ENCODE results near the gene SLC46A3.
"Not testable (repeated sequence)": the region's sequence is repeated elsewhere in the genome, so short reads cannot be mapped to it uniquely, and the experiment has no call there.

SLC46A3 gene

GRCh38 chr13:28707629-28708427 lies 10.9 kb downstream of the SLC46A3 start:
- H3K4me1 ChIP-seq (ENCODE audit: control insufficient read depth, insufficient read depth, low read length): no peaks in the 10 kb centered on the region
- H3K27ac ChIP-seq (ENCODE audit: low read length): no peak overlapping the region
- DNase-seq (ENCODE audit: low read depth, low spot score): no peak

GRCh38 chr13:28705461-28706083 lies 13.2 kb downstream of the SLC46A3 start:
- DNase-seq (ENCODE audit: low read depth, low spot score): no peak
- Histone ChIP-seq H3K4me1 (ENCODE audit: control insufficient read depth, insufficient read depth, low read length) (no peaks in the 10 kb centered on the region), H3K27ac (ENCODE audit: low read length) (no peak overlapping the region), H3K9me3 (ENCODE audit: control insufficient read depth, insufficient read depth, low read length) (no peaks in the 10 kb centered on the region), H3K36me3 (ENCODE audit: control insufficient read depth, insufficient read depth, low read length) (no peaks in the 10 kb centered on the region), H3K27me3 (ENCODE audit: control insufficient read depth, insufficient read depth, low read length) (no peaks in the 10 kb centered on the region), H3K4me3 (ENCODE audit: low read length) (no peak overlapping the region)
- WGBS (ENCODE audit: insufficient coverage, insufficient read length): no CpG with 5 or more reads among the region's 5 CpGs

More at GRCh38 chr13:28707629-28708427, 10.9 kb downstream of the SLC46A3 start:
- H3K27me3 ChIP-seq (ENCODE audit: control insufficient read depth, insufficient read depth, low read length): no peaks in the 10 kb centered on the region
- no peaks in the 10 kb centered on the region for H3K9me3 ChIP-seq (ENCODE audit: control insufficient read depth, insufficient read depth, low read length)
- no CpG with 5 or more reads among the region's 5 CpGs for WGBS (ENCODE audit: insufficient coverage, insufficient read length)
- no peaks in the 10 kb centered on the region for H3K36me3 ChIP-seq (ENCODE audit: control insufficient read depth, insufficient read depth, low read length)
- H3K4me3 ChIP-seq (ENCODE audit: low read length): no peak overlapping the region

- Histone ChIP-seq H3K4me3 (ENCODE audit: low read length) (no peak overlapping the region), H3K36me3 (ENCODE audit: control insufficient read depth, insufficient read depth, low read length) (no peaks in the 10 kb centered on the region), H3K4me1 (ENCODE audit: control insufficient read depth, insufficient read depth, low read length) (no peaks in the 10 kb centered on the region), H3K27me3 (ENCODE audit: control insufficient read depth, insufficient read depth, low read length) (no peaks in the 10 kb centered on the region), H3K27ac (ENCODE audit: low read length) (no peak overlapping the region), H3K9me3 (ENCODE audit: control insufficient read depth, insufficient read depth, low read length) (no peaks in the 10 kb centered on the region)
- no peak for DNase-seq (ENCODE audit: low read depth, low spot score)
Observed at GRCh38 chr13:28704919-28705318, 13.9 kb downstream of the SLC46A3 start.

- Histone ChIP-seq H3K36me3 (ENCODE audit: control insufficient read depth, insufficient read depth, low read length) (no peaks in the 10 kb centered on the region), H3K27me3 (ENCODE audit: control insufficient read depth, insufficient read depth, low read length) (no peaks in the 10 kb centered on the region), H3K4me1 (ENCODE audit: control insufficient read depth, insufficient read depth, low read length) (no peaks in the 10 kb centered on the region), H3K9me3 (ENCODE audit: control insufficient read depth, insufficient read depth, low read length) (no peaks in the 10 kb centered on the region), H3K27ac (ENCODE audit: low read length) (no peak overlapping the region), H3K4me3 (ENCODE audit: low read length) (no peak overlapping the region)
- DNase-seq (ENCODE audit: low read depth, low spot score): no peak
Observed at GRCh38 chr13:28704282-28704681, 14.5 kb downstream of the SLC46A3 start.

GRCh38 chr13:28699246-28699645 lies 19.5 kb downstream of the SLC46A3 start:
- H3K27ac ChIP-seq (ENCODE audit: low read length): no peak overlapping the region

GRCh38 chr13:28697441-28697840 lies 21.3 kb downstream of the SLC46A3 start:
- H3K36me3 ChIP-seq (ENCODE audit: control insufficient read depth, insufficient read depth, low read length): no peaks in the 10 kb centered on the region
- no peak overlapping the region for H3K4me3 ChIP-seq (ENCODE audit: low read length)
- no peaks in the 10 kb centered on the region for H3K27me3 ChIP-seq (ENCODE audit: control insufficient read depth, insufficient read depth, low read length)
- no CpG with 5 or more reads among the region's 1 CpG for WGBS (ENCODE audit: insufficient coverage, insufficient read length)
- no peak overlapping the region for H3K27ac ChIP-seq (ENCODE audit: low read length)
- H3K9me3 ChIP-seq (ENCODE audit: control insufficient read depth, insufficient read depth, low read length): no peaks in the 10 kb centered on the region
- DNase-seq (ENCODE audit: low read depth, low spot score): no peak
- no peaks in the 10 kb centered on the region; the same call in 1 of the 2 replicates for H3K4me1 ChIP-seq (ENCODE audit: control insufficient read depth, insufficient read depth, low read length)

More at GRCh38 chr13:28699246-28699645, 19.5 kb downstream of the SLC46A3 start:
- no peaks in the 10 kb centered on the region for H3K9me3 ChIP-seq (ENCODE audit: control insufficient read depth, insufficient read depth, low read length)
- DNase-seq (ENCODE audit: low read depth, low spot score): no peak
- H3K36me3 ChIP-seq (ENCODE audit: control insufficient read depth, insufficient read depth, low read length): no peaks in the 10 kb centered on the region
- no peaks in the 10 kb centered on the region for H3K4me1 ChIP-seq (ENCODE audit: control insufficient read depth, insufficient read depth, low read length)
- no peak overlapping the region for H3K4me3 ChIP-seq (ENCODE audit: low read length)
- WGBS (ENCODE audit: insufficient coverage, insufficient read length): no CpG with 5 or more reads among the region's 1 CpG
- H3K27me3 ChIP-seq (ENCODE audit: control insufficient read depth, insufficient read depth, low read length): no peaks in the 10 kb centered on the region

GRCh38 chr13:28693605-28694491 lies 24.9 kb downstream of the SLC46A3 start:
- not testable (repeated sequence) for H3K27me3 ChIP-seq (ENCODE audit: control insufficient read depth, insufficient read depth, low read length); H3K4me1 ChIP-seq (ENCODE audit: control insufficient read depth, insufficient read depth, low read length); H3K9me3 ChIP-seq (ENCODE audit: control insufficient read depth, insufficient read depth, low read length); H3K4me3 ChIP-seq (ENCODE audit: low read length); H3K36me3 ChIP-seq (ENCODE audit: control insufficient read depth, insufficient read depth, low read length); DNase-seq (ENCODE audit: low read depth, low spot score); H3K27ac ChIP-seq (ENCODE audit: low read length)
- WGBS (ENCODE audit: insufficient coverage, insufficient read length): no CpG with 5 or more reads among the region's 11 CpGs

GRCh38 chr13:28685892-28686291 lies 32.9 kb downstream of the SLC46A3 start:
- H3K36me3 ChIP-seq (ENCODE audit: control insufficient read depth, insufficient read depth, low read length): no peaks in the 10 kb centered on the region
- no peak overlapping the region for H3K4me3 ChIP-seq (ENCODE audit: low read length)
- H3K27me3 ChIP-seq (ENCODE audit: control insufficient read depth, insufficient read depth, low read length): no peaks in the 10 kb centered on the region
- no peak overlapping the region for H3K27ac ChIP-seq (ENCODE audit: low read length)
- no peaks in the 10 kb centered on the region for H3K9me3 ChIP-seq (ENCODE audit: control insufficient read depth, insufficient read depth, low read length)
- peaks cover 6% of the 10 kb centered on the region for H3K4me1 ChIP-seq (ENCODE audit: control insufficient read depth, insufficient read depth, low read length)
- no CpG with 5 or more reads among the region's 3 CpGs for WGBS (ENCODE audit: insufficient coverage, insufficient read length)
- DNase-seq (ENCODE audit: low read depth, low spot score): no peak

GRCh38 chr13:28685114-28685513 lies 33.7 kb downstream of the SLC46A3 start:
- Histone ChIP-seq H3K27me3 (ENCODE audit: control insufficient read depth, insufficient read depth, low read length) (no peaks in the 10 kb centered on the region), H3K27ac (ENCODE audit: low read length) (no peak overlapping the region), H3K4me3 (ENCODE audit: low read length) (no peak overlapping the region), H3K9me3 (ENCODE audit: control insufficient read depth, insufficient read depth, low read length) (no peaks in the 10 kb centered on the region), H3K36me3 (ENCODE audit: control insufficient read depth, insufficient read depth, low read length) (no peaks in the 10 kb centered on the region), H3K4me1 (ENCODE audit: control insufficient read depth, insufficient read depth, low read length) (peaks cover 6% of the 10 kb centered on the region)
- WGBS (ENCODE audit: insufficient coverage, insufficient read length): no CpG with 5 or more reads among the region's 12 CpGs
- DNase-seq (ENCODE audit: low read depth, low spot score): no peak

GRCh38 chr13:28684257-28684656 lies 34.5 kb downstream of the SLC46A3 start:
- Histone ChIP-seq H3K27me3 (ENCODE audit: control insufficient read depth, insufficient read depth, low read length) (no peaks in the 10 kb centered on the region), H3K36me3 (ENCODE audit: control insufficient read depth, insufficient read depth, low read length) (no peaks in the 10 kb centered on the region), H3K4me1 (ENCODE audit: control insufficient read depth, insufficient read depth, low read length) (peaks cover 6% of the 10 kb centered on the region), H3K4me3 (ENCODE audit: low read length) (no peak overlapping the region), H3K27ac (ENCODE audit: low read length) (no peak overlapping the region), H3K9me3 (ENCODE audit: control insufficient read depth, insufficient read depth, low read length) (no peaks in the 10 kb centered on the region)
- peak; percentile 74 for DNase-seq (ENCODE audit: low read depth, low spot score)
- no CpG with 5 or more reads among the region's 7 CpGs for WGBS (ENCODE audit: insufficient coverage, insufficient read length)
